HG02840 (cell line): ENCODE measurements around the gene TP53INP2.
"Not testable (repeated sequence)": the region's sequence is repeated elsewhere in the genome, so short reads cannot be mapped to it uniquely, and the experiment has no call there.

Source experiments
- ATAC-seq: cut with Tn5 transposase; IDR thresholded peaks from one replicate; pipeline ENCODE4 v1.9.1; 2021; ENCODE audit warnings: mild to moderate bottlenecking, moderate library complexity, moderate number of reproducible peaks; ENCODE audit not compliant: unreplicated experiment, low FRiP score

TP53INP2 gene

DNA sequence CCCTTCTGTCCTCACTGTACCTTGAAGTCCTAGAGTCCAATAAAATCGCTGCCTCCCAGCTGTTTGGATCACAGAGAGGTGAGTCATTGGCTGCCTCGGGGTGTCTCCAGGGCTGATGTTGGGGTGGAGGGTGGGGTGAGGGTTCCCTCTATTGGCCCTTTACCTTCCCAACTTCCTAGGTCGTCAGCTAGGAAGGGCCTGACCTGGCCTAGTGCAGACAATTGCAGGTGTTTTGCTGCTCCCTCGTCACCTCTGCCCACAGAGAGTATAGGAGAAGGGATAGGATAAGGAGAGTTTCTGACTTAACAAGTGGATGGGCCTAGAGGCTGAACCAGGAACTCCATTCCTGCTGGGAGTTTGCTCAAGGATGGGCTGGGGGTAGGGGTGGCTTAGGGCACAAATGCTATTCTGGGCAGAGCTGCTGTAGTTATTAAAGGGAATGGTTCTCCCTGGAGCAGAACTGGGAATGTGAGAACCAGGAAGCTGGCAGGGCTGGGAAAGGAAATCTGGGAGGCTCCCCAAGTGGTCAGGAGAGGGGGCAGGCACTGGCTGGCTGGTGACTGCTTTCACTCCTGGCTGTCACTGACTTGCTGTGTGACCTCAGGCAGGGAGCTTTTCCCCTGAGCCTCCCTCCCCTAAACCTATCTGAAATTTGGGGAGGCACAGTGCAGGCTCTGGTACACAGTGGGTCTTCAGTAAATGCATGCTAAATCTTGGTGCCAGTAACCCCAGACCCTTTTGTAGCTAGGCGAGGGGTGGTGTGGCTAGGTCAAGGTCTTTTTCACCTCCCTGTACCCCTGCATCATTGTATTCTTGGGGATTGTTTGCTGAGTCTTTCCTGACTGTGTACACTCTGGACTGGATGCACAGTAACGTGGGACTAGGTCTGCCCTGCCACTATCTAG lies 1.5 kb downstream of the TP53INP2 start:
- no peak for ATAC-seq

- no peak for ATAC-seq
Observed at GRCh38 chr20:34706302-34706875, 2.2 kb downstream of the TP53INP2 start.

DNA sequence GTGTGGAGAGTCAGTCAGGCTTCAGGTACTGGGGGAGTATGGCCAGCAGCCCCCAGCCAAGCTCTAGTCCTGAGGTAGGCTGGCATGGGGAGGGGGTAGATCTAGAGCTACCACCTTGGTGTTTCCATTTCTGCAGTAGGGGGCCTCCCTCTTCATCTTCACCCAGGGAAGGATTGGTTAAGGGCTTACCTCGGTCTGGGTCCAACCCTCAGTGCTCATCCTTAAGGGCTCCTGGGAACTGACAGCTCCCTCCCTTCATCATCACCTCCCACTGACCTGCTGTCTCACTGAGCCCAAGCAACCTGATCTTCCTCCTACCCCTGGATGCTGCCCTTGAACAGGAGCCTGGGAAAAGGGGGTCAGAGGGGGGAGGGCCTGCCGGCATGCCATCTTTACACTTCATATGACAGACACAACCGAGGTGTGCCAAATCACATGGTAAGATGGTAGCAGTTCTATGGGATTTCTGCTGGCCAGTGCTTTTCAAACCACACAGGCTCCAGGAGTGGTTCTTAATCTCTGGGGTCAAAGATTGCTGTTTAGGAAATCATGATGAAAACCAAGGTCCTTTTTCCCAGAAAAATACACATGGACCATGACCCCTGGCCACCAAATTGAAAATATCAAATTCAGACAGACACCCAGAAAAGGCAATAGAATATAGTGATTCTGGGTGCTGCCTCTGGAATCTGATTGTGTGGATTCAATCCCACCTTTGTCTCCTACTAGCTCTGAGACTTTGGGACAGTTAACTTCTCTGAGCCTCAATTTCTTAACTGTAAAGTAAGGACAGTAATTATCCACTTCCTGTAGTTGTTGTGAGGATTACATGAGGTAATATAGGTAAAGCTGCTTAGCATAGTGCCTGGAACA lies 3.0 kb downstream of the TP53INP2 start:
- no peak for ATAC-seq

GRCh38 chr20:34708621-34709043 lies 4.5 kb downstream of the TP53INP2 start:
- ATAC-seq, result peak; percentile 9

DNA sequence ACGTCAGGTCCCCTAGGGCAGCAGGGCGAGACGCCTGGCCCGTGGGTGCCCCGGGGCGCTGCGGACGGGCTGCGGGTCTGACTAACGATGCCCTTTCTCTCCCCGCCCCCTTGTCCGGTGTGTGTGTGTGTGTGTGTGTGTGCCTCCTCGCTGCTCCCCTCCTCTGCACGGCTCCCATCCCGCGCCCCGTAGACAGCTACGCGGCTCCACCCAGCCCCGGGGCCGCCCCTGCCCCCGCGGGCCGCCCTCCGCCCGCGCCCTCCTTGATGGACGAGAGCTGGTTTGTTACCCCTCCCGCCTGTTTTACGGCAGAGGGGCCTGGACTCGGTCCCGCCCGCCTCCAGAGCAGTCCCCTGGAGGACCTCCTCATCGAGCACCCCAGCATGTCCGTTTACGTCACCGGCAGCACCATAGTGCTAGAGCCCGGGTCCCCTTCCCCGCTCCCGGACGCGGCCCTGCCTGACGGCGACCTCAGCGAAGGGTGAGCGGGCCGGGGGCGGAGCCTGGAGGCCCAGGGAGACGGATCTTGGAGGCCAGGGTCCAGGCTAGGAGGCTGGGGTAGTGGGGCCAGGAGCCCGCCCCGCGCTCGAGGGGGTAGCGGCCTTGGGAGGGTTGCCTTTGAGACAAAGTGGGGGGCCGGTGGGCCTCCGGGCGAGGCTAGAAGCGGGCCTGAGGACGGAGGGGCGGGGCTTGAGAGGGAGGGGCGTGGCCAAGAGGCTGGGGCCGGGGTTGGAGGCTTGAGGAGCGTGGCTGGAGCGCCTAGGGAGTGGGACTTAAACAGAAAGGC lies 5.1 kb downstream of the TP53INP2 start:
- ATAC-seq, result peak; percentile 45

- peak; percentile 37 for ATAC-seq
Observed at GRCh38 chr20:34709831-34710567, 5.9 kb downstream of the TP53INP2 start.

GRCh38 chr20:34710568-34710839 lies 6.4 kb downstream of the TP53INP2 start:
- ATAC-seq, result no peak

- no peak for ATAC-seq
Observed at GRCh38 chr20:34710861-34711574, 6.9 kb downstream of the TP53INP2 start.

GRCh38 chr20:34711813-34712430 lies 7.8 kb downstream of the TP53INP2 start:
- ATAC-seq, result no peak

DNA sequence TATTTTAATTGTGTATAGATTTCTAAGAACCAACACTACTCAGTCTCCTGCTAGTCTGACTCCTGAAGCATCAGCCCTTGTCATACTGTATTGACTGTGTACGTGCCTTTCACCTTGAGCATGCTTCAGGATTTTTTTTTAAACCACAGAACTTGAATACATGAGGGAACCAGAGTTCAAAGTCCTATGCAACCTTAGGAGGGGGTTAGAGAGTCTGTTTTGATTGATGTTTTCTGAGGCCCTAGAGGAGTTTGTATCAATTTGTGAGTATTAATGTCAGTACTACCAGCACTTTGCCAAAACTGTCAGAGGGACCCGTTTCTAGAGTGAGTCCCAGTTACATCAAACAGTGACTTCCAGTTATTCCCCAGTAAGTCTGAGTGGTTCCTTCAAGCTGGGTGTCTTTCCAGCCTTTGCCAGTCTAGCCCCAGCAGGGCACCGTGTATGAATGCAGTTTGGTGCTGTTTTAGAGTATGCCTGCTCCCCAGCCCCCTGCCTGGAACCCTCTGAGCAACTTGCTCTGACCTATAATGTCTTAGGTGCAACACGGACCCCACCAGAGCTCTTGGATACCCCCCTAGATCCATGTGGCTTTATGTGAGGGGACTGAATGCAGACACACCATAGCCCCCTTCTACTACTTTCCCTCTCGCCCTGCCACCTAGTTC lies 8.5 kb downstream of the TP53INP2 start:
- ATAC-seq, result no peak

DNA sequence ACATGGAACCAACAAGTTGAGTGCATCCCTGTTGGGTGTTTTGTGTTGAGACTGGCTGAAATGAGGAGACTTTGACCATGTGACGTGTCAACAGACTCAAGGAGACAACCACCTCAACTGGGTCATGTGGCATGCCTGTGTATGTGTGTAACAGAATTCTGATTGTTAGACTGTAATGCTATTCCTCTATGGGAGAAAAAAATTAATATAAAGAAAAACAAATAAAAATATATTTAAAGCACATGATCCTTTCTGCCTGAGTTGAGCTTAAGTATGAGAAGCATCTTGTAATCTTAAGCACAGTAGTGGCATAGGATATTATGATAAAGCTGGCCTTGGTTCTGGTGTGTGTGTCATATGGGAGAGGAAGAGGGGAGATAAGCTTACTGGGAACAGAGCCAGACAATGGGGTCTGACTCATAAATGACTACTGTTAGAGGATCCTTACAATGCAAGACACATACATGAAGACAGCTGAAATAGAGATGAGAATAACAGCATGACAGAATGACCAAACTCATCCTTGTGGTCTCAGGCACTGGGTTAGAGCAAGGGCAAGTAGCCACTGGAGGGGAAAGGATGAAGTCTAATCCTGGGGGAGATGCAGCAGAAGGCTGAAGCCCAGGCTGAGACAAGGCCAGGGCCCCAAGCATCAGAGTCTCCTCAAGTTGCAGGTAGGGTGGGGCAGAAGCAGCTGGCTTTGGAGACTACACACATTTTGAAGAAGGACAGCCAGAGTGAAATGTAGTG lies 9.2 kb downstream of the TP53INP2 start:
- no peak for ATAC-seq

GRCh38 chr20:34713944-34714515 lies 9.9 kb downstream of the TP53INP2 start:
- ATAC-seq, result not testable (repeated sequence)

GRCh38 chr20:34715384-34715783 lies 11.2 kb downstream of the TP53INP2 start:
- ATAC-seq, result no peak

DNA sequence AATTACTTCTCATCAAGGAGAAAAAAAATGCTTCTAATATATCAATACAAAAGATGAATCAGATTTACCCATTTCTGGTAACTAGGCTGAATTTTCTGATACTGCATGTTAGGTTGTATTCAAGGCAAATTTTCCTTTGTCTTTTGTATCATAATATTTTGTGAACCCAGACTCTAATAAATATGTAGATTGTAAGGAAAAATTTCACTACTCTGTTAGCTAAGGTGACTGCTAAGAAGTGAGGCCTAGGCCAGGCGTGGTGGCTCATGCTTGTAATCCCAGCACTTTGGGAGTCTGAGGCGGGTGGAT lies 12.7 kb downstream of the TP53INP2 start:
- no peak for ATAC-seq

DNA sequence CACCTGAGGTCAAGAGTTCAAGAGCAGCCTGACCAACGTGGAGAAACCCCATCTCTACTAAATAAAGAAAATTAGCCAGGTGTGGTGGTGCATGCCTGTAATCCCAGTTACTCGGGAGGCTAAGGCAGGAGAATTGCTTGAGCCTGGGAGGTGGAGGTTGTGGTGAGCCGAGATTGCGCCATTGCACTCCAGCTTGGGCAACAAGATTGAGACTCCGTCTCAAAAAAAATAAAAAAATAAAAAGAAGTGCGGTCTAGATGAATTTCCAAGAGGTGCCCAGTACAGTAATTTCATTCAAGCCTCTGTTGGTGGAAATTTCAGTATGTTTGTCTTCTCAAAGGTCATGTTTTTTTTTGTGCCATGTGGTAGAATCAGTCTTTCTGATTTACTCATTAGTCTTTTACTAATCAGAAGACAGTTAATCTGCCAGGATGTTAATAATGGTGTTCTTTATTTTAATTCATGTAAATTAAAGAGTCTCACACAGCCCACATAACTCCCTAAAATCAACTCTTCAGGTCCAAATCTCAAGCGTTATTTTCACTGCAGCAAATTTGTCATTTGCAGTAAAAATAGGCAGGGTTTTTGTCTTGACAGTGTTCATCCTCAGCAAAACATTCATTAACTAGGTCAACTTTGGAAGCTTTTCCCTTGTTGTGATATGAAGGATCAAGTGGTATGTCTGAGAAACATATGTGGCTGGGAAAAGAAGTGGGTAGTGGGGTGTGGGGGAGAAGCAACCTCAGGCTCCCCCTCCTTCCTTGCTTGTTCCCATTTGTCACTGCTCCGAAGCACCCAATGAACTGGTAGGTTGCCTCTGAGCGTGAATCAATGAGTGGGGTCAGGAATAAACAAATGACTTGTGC lies 13.3 kb downstream of the TP53INP2 start:
- no peak for ATAC-seq

DNA sequence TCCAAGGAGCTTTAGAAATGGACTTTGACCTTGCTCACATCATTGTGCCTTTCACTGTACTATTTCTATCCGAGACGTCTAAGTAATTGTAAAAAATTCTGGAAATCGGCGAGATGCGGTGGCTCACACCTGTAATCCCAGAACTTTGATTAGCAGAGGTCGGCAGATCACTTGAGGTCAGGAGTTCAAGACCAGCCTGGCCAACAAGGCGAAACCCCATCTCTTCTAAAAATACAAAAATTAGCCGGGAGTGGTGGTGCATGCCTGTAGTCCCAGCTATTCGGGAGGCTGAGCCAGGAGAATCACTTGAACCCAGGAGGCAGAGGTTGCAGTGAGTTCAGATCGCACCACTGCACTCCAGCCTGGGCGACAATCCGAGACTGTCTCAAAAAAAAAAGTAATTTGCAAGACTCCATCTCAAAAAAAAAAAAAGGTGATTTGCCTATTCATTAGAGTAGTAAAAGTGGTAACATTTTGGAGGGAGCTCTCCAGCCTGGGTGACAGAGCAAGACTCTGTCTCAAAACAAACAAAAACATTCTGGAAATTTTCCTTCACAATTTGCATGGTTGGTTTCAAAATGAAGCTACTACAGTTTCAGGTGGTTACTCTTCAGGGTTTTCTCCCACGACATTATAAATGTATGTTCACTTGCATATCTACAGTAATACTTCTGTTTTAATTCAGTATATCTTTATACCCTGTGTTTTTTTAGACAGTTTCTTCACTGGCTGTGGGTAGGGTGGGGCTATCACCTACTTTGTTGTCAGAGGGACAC lies 15.3 kb downstream of the TP53INP2 start:
- peak; percentile 88 for ATAC-seq
